COLO668 (cell line): ENCODE results near the gene NUDCD2.
"Not testable (repeated sequence)": the region's sequence is repeated elsewhere in the genome, so short reads cannot be mapped to it uniquely, and the experiment has no call there.

Source experiments
- DNase-seq: peaks from one replicate; lab custom pipeline; 2025; ENCODE audit not compliant: unreplicated experiment; lab: John Stamatoyannopoulos, UW

NUDCD2 gene

DNA sequence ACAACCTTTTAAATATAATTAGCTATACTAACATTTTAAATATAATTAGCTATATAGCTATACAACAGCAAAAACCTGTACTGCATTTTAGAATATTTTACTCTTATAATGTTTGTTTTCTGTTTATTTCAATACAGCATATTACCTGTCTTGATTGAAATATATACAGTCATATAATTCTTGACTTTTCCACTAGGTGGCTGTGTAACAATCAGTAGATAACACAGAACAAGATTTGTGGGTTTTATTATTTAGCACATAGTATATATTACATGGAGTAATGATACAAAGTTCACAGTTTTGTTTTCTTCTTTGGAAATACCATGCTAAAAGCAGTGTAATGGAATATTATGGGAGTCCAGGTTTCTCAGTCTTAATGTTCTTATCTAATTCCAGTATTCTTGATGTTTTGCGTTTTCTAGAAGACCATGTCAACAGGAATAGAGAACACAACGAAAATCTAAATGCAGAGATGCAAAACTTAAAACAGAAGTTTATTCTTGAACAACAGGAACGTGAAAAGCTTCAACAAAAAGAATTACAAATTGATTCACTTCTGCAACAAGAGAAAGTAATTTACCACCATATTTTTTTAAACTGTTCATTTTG is 13.8 kb upstream of the NUDCD2 start:
- no peak for DNase-seq

DNA sequence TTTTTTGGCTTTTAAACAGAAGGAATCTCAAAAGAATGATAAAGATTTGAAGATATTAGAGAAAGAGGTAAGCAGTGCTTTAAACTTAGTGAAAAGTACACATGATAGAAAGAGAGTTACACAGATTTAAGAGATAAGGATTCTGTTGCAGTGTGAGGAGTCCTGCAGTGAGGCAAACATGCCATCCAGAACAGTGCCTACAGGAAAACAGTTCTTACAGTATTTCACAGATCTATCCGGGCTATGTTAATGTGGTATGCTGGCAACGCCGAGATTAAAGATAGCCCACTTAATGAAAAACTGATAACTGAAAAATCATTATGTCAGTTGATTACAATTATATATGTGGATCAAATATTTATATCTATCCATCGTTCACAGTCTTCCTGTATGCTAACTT is 7.8 kb upstream of the NUDCD2 start:
- DNase-seq = no peak

DNA sequence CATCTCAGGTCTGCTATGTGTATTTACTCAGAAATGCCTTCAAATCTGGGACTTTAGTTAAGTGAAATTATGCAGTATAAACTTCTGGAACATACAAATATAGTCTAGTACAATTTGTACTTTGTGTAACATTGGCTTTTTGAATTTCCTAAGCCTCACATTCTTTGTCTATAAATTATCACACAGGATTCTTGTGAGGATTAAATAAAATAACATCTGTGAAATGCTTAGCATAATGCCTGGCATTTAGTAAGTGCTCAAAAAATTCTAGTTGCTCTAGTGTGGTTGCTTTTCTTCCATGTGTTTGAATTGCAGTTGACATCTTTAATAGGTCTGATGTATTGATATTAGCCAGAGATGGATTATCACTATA is 3.1 kb upstream of the NUDCD2 start:
- DNase-seq = no peak

GRCh38 chr5:163460562-163461171 is 765 bp upstream of the NUDCD2 start, which contains the start of gene HMMR:
HMMR (plus strand) TSS chr5:163460632; CDS start chr5:163460693, 61 bp downstream.
- peak; percentile 36 for DNase-seq

GRCh38 chr5:163459462-163459818 is 462 bp downstream of the NUDCD2 start:
- no peak for DNase-seq

- DNase-seq = no peak
These were observed 1.0 kb downstream of the NUDCD2 start for GRCh38 chr5:163458778-163459385.

GRCh38 chr5:163456840-163457239 is 3.1 kb downstream of the NUDCD2 start:
- no peak for DNase-seq

GRCh38 chr5:163456029-163456589 is 3.8 kb downstream of the NUDCD2 start:
- DNase-seq = no peak

GRCh38 chr5:163455406-163455805 is 4.5 kb downstream of the NUDCD2 start:
- DNase-seq = not testable (repeated sequence)

- no peak for DNase-seq
These were observed 6.2 kb downstream of the NUDCD2 start for GRCh38 chr5:163453705-163454104.

- no peak for DNase-seq
These were observed 8.4 kb downstream of the NUDCD2 start for GRCh38 chr5:163451489-163451888.

GRCh38 chr5:163448491-163448890 is 11.4 kb downstream of the NUDCD2 start:
- no peak for DNase-seq

DNA sequence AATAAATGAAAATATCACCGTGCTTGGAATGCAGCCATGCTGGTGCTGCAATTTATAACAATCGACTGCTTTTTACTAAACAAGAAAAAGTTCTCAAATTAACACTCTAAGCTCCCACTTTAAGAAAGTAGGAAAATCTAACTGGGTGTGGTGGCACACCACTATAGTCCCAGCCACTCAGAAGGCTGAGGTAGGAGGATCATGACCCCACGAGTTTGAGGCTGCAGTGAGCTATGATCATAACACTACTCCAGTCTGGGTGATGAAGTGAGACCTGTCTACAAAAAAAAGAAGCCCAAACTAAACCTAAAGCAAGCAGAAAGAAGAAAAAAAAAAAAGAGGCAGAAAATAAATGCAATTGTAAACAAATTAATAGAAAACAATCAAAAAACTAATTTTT is 12.0 kb downstream of the NUDCD2 start:
- DNase-seq = no peak

- no peak for DNase-seq
These were observed 12.7 kb downstream of the NUDCD2 start for GRCh38 chr5:163447191-163447590.

- DNase-seq = no peak
These were observed 14.6 kb downstream of the NUDCD2 start for GRCh38 chr5:163445345-163445744.

- DNase-seq = no peak
These were observed 15.4 kb downstream of the NUDCD2 start for GRCh38 chr5:163444526-163444925.

DNA sequence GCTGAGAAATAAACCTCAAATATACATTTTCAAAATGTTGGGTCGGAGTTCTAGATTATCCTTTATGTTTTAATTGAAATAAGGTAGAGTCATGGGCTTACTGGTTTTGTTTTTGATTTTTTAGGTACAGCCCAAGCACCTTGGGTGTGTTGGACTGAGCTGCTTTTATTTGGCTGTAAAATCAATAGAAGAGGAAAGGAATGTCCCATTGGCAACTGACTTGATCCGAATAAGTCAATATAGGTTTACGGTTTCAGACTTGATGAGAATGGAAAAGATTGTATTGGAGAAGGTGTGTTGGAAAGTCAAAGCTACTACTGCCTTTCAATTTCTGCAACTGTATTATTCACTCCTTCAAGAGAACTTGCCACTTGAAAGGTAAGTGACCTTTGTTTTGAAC is 18.9 kb downstream of the NUDCD2 start:
- DNase-seq = no peak

GRCh38 chr5:163439092-163439425 is 20.8 kb downstream of the NUDCD2 start:
- DNase-seq = no peak

GRCh38 chr5:163437309-163438182 is 22.4 kb downstream of the NUDCD2 start, which contains the start of gene CCNG1:
CCNG1 (plus strand) TSS chr5:163437595; CDS start chr5:163439257, 1,662 bp downstream.
- DNase-seq = peak; percentile 85

DNA sequence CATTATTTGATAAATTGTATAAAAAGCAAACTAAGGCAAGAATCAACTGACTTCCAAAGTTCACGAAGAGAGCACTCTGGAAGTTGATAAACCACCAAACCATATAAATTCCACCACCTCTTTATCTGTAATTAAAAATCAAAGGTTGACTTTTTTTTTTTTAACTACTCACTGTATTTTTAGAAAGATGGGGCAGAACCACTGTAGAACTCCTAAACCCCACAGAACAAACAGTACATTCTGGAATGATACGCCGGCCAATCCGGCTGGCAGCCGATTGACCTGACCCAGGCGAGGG is 22.9 kb downstream of the NUDCD2 start:
- no peak for DNase-seq

- no peak for DNase-seq
These were observed 23.4 kb downstream of the NUDCD2 start for GRCh38 chr5:163436515-163436914.
